COLO829 (cell line): Measurements from ENCODE around the gene COQ2.
"Not testable (repeated sequence)": the region's sequence is repeated elsewhere in the genome, so short reads cannot be mapped to it uniquely, and the experiment has no call there.

ENCODE experiments used
- DNase-seq: peaks from one replicate; pipeline ENCODE4 v3.0.0; 2012; ENCODE audit warnings: low spot score

The COQ2 gene

GRCh38 chr4:83284193-83285054 is at the start of gene COQ2:
TSS of gene COQ2 (minus strand) at chr4:83284798. CDS start at chr4:83284764, 34 bp downstream.
- peak; percentile 99 for DNase-seq

DNA sequence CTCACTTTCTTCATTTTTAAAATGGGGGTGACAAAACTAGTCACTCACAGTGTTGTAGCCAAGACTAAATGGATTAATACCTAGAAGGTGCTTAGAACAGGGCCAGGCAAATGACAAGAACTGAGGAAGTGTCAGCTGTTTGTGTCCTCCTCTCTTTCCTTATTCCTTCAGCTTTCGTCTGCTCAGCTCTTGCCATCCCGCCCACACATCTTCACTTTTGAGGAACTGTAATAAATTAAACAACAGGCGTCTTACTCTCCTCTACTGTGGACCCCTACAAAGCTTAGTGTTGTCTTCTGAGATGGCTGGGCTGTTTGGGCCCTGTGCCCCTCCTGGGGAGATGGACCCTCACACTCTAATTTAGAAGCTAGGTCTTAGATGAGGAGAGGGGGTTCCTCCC is 47.4 kb upstream of the COQ2 start:
- no peak for DNase-seq

- no peak for DNase-seq
Observed at GRCh38 chr4:83329521-83330110, 45.0 kb upstream of the COQ2 start.

- no peak for DNase-seq
Observed at GRCh38 chr4:83328521-83329187, 44.1 kb upstream of the COQ2 start.

- no peak for DNase-seq
Observed at GRCh38 chr4:83326546-83326945, 41.9 kb upstream of the COQ2 start.

DNA sequence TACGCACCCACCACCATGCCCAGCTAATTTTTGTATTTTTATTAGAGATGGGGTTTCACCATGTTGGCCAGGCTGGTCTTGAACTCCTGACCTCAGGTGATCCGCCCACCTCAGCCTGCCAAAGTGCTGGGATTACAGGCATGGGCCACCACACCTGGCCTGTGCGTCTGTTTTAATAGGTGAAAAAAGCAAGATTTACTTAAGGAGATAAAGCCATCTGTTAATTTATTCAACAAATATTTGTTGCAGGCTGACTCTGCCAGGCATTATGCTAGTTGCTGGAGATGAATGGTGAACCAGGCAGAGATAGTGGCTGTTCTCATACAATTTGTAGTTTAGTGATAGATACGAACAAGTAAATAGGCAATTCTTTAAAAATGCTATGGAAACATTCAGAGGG is 40.7 kb upstream of the COQ2 start:
- DNase-seq: not testable (repeated sequence)

- DNase-seq: no peak
Observed at GRCh38 chr4:83323136-83323535, 38.5 kb upstream of the COQ2 start.

DNA sequence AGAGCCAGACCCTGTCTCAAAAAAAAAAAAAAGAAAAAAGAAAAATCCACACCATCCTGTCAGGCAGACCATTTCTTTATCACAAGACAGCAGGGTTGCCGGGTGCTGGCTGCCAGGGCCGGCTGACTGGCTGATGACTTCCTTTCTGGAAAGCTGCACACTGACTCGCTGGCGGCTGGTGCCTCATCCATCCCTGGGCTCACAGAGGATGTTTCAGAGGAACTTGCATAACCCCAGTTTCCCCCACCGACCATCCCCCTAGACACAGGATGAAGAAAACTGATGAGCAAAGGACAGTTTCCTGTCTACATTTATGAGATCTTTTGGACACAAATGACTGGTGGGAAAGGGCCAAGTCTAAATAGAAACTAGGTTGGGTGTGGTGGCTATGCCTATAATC is 36.0 kb upstream of the COQ2 start:
- peak; percentile 21 for DNase-seq

DNA sequence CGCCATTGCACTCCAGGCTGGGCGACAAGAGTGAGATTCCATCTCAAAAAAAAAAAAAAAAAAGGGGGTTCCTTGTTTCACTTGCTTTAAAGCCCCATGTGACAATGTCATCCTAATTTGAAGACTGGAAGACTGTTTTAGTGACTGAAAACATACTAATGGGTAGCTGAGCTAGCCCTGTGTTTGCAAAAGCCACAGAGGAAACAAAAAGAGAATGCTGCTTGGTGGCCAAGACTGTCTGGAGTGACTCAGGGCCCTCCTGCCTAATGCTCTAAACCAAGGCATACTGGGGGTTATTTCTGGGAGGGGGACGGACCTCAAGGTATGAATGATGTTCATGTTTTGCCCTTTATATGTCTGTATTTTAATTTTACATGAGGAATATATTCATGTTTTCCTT is 34.1 kb upstream of the COQ2 start:
- DNase-seq: no peak

DNA sequence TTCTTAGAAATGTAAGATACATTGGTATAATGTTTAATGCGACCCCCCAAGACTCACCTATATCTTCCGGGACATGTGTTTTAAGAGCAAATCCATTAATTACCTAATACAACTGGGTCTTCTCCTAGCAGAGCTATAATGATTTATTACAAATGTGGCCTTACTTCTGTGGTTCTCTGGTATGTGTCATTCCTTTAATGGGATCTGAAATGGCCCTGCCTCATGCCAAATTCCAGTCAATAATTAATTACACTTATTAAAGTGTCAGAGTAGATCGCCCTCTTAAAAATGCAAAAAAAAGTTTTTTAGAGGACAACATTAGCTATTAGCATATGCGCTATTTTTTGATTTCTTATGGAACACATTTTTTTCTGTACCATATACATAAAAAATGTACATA is 33.1 kb upstream of the COQ2 start:
- no peak for DNase-seq

DNA sequence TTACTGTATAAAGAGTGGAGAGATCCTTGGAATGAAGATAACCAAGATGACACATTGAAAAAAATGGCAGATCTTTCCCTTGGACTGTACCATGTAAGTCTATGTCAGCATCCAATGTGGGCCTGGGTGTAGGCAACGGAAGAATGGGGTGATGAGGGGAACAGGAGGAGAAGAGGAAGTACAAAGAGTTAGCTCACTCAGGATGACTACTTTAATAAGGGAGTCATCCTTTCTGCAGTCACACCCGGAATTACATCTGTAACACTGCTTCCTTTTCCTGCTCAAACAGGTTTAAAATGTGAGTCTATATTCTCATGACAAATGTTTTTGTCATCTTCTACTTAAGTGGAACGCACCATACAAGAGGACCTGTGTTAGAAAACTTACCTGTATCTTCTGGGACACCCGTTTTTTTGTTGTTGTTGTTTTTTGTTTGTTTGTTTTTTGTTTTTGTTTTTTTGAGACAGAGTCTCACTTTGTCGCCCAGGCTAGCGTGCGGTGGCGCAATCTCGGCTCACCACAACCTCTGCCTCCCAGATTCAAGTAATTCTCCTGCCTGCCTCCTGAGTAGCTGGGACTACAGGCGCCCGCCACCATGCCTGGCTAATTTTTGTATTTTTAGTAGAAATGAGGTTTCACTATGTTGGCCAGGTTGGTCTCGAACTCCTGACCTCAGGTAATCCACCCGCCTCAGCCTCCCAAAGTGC is 32.0 kb upstream of the COQ2 start:
- no peak for DNase-seq

GRCh38 chr4:83315341-83315870 is 30.8 kb upstream of the COQ2 start:
- no peak for DNase-seq

DNA sequence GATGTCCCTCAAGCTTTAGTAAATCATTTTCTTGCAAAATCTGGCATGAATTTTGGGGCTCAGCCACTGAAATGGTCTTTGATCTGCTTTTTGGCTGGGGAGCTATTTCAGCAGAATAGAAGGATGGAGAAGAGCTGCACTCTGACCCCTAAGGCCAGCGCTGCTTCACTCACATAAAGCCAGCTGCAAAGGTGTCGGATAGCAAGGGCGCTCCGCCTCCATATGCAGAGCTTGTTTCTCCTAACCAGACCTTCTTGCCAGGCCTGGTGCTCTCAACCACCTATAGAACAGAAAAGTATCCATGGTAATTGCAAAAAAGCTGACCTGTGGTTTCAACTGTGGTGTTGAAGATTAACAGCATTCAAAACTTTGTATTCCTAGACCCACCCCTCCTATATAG is 24.1 kb upstream of the COQ2 start:
- no peak for DNase-seq

DNA sequence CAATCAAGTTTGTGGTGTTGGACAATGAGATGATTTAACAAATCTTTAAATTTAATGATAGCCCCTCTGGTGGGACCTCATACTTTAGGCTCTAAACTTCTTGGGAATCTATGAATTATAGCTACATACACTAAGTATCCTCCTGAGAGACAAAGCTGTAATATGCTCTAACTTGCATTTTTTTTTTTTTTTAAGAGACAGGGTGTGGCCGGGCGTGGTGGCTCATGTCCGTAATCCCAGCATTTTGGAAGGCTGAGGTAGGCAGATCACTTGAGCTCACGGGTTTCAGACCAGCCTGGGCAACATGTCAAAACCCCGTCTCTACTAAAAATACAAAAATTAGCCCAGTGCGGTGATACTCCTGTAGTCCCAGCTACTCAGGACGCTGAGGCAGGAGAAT is 23.3 kb upstream of the COQ2 start:
- no peak for DNase-seq

- no peak for DNase-seq
Observed at GRCh38 chr4:83305187-83305586, 20.6 kb upstream of the COQ2 start.

DNA sequence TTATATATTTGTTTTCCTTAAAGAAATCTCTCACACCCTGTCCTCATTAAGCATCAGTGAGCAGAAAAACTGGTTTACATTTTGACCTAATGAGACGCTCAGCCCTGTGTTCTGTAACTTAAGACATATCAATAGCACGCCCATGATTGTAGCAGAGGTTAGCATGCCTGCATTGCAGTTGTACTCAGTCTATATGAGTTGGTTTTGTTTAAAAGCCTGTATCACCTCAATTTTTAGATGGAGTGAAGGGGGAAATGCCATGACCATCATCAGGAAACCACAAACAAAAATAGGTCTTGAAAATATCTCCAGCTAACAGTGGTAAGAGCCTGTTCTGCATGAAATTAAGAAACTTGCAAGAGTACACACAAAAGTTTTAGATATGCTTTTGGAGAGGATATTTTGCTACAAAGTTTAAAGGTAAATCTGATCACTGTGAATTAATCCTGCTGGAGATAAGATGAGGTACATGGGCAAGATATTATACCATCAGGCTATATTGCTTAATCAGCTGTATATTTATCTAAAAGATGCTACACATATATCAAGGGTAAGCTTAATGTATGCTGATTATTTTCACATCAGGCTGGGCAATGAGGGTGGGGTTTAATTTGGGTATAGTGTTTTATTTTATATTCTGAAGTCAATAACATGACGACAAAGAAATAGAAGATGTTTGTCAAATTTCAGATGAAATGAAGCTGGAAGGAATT is 13.1 kb upstream of the COQ2 start:
- DNase-seq: no peak

- no peak for DNase-seq
Observed at GRCh38 chr4:83293305-83294046, 8.9 kb upstream of the COQ2 start.

DNA sequence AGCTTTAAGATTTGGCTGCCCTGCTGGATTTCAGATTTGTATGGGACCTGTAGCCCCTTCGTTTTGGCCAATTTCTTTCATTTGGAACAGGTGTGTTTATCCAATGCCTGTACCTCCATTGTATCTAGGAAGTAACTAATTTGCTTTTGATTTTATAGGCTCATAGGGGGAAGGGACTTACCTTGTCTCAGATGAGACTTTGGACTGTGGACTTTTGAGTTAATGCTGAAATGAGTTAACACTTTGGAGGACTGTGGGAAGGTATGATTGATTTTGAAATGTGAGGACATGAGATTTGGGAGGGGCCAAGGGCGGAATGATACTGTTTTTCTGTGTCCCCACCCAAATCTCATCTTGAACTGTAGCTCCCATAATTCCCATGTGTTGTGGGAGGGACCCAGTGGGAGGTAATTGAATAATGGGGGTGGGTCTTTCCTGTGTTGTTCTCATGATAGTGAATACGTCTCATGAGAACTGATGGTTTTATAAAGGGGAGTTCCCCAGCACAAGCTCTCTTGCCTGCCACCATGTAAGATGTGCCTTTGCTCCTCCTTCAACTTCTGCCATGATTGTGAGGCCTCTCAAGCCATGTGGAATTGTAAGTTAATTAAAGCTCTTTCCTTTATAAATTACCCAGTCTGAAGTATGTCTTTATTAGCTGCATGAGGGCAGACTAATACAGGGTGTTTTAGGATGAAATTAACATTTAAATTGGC is 5.6 kb upstream of the COQ2 start:
- DNase-seq: not testable (repeated sequence)

- DNase-seq: not testable (repeated sequence)
Observed at GRCh38 chr4:83288381-83288780, 3.8 kb upstream of the COQ2 start.

DNA sequence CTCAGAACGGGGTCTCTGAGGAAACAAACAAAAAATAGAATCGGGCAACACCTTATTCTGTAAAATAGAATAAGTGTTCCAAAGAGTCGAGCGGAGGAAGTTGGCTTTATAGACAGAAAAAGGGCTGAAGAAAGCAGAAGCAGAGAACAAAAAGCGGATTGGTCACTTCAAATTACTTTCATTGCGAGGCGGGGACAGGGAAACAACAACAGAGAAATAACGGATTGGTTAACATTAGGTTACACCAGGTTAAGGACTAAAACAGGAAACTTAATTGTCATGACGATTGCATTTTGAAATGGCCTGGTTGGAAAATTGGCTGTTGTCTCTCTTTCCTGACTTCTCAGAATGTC is 433 bp upstream of the COQ2 start:
- peak; percentile 57 for DNase-seq
